ENCODE data around the gene CMBL. TPM values are rescaled to one million over a fixed set of nuclear protein-coding genes. Genes with fewer than 3 reads are reported as not detected.
A peak's percentile ranks its signal among the peaks of the same experiment; 100 is the strongest.
"Not testable (repeated sequence)": the region's sequence is repeated elsewhere in the genome, so short reads cannot be mapped to it uniquely, and the experiment has no call there.

CMBL gene
- total RNA-seq, 1 donor from 2014 or later: 17.5 TPM

GRCh38 chr5:10291692-10292339, 15.9 kb downstream of the CMBL start:
- intact Hi-C loops (cut with DNase I): no loop called here
- DNase-seq (ENCODE audit: low spot score) (no peak), ATAC-seq (no peak)

GRCh38 chr5:10290438-10290837, 17.3 kb downstream of the CMBL start:
- intact Hi-C loops (cut with DNase I): no loop called here
- DNase-seq (ENCODE audit: low spot score): no peak
- no peak for ATAC-seq

GRCh38 chr5:10289991-10290390, 17.7 kb downstream of the CMBL start:
- no peak for ATAC-seq
- intact Hi-C loops (cut with DNase I): loop anchor here (10.0 kb wide), 1 partner anchor 135 kb away; no protein-coding TSS in a partner anchor
- DNase-seq (ENCODE audit: low spot score): no peak

- intact Hi-C loops (cut with DNase I): loop anchor here (10.0 kb wide), 1 partner anchor 135 kb away; no protein-coding TSS in a partner anchor
- DNase-seq (ENCODE audit: low spot score) (no peak), ATAC-seq (peak; percentile 80)
These were observed 18.3 kb downstream of the CMBL start for GRCh38 chr5:10289353-10289752.

GRCh38 chr5:10288592-10289219, 19.0 kb downstream of the CMBL start:
- DNase-seq (ENCODE audit: low spot score) (peak; percentile 75), ATAC-seq (peak; percentile 19)
- intact Hi-C loops (cut with DNase I): loop anchor here (10.0 kb wide), 1 partner anchor 136 kb away; no protein-coding TSS in a partner anchor

GRCh38 chr5:10286862-10287227, 20.9 kb downstream of the CMBL start:
- ATAC-seq (no peak), DNase-seq (ENCODE audit: low spot score) (no peak)
- intact Hi-C loops (cut with DNase I): loop anchor here (10.0 kb wide), 1 partner anchor 138 kb away; no protein-coding TSS in a partner anchor

GRCh38 chr5:10286162-10286861, 21.4 kb downstream of the CMBL start:
- no peak for DNase-seq (ENCODE audit: low spot score)
- ATAC-seq: peak; percentile 8
- intact Hi-C loops (cut with DNase I): loop anchor here (10.0 kb wide), 1 partner anchor 138 kb away; no protein-coding TSS in a partner anchor

GRCh38 chr5:10285362-10285761, 22.3 kb downstream of the CMBL start:
- DNase-seq (ENCODE audit: low spot score): peak; percentile 36
- intact Hi-C loops (cut with DNase I): loop anchor here (10.0 kb wide), 1 partner anchor 139 kb away; no protein-coding TSS in a partner anchor

GRCh38 chr5:10283927-10284635, 23.6 kb downstream of the CMBL start:
- intact Hi-C loops (cut with DNase I): loop anchor here (10.0 kb wide), 1 partner anchor 141 kb away; no protein-coding TSS in a partner anchor
- ATAC-seq (peak; percentile 95), DNase-seq (ENCODE audit: low spot score) (peak; percentile 92)

More at GRCh38 chr5:10285362-10285761, 22.3 kb downstream of the CMBL start:
- not testable (repeated sequence) for ATAC-seq

GRCh38 chr5:10279925-10280720, 27.6 kb downstream of the CMBL start:
- ATAC-seq (no peak), DNase-seq (ENCODE audit: low spot score) (no peak)
- intact Hi-C loops (cut with DNase I): loop anchor here (10.0 kb wide), 1 partner anchor 145 kb away; no protein-coding TSS in a partner anchor

GRCh38 chr5:10279328-10279727, 28.4 kb downstream of the CMBL start:
- ATAC-seq: no peak
- DNase-seq (ENCODE audit: low spot score): no peak
- intact Hi-C loops (cut with DNase I): no loop called here

- intact Hi-C loops (cut with DNase I): no loop called here
- ATAC-seq (no peak), DNase-seq (ENCODE audit: low spot score) (peak; percentile 45)
These were observed 28.9 kb downstream of the CMBL start for GRCh38 chr5:10278658-10279279.

- intact Hi-C loops (cut with DNase I): no loop called here
- DNase-seq (ENCODE audit: low spot score) (peak; percentile 21), ATAC-seq (no peak)
These were observed 29.7 kb downstream of the CMBL start for GRCh38 chr5:10277773-10278630.

- no peak for ATAC-seq
- intact Hi-C loops (cut with DNase I): no loop called here
- DNase-seq (ENCODE audit: low spot score): no peak
These were observed 31.0 kb downstream of the CMBL start for GRCh38 chr5:10276691-10277090.

- intact Hi-C loops (cut with DNase I): no loop called here
- no peak for ATAC-seq
- DNase-seq (ENCODE audit: low spot score): no peak
These were observed 31.7 kb downstream of the CMBL start for GRCh38 chr5:10275991-10276390.

GRCh38 chr5:10275460-10275859, 32.2 kb downstream of the CMBL start:
- DNase-seq (ENCODE audit: low spot score) (no peak), ATAC-seq (no peak)
- intact Hi-C loops (cut with DNase I): no loop called here

- ATAC-seq; DNase-seq (ENCODE audit: low spot score); intact Hi-C loops (cut with DNase I): not testable (repeated sequence)
These were observed 34.9 kb downstream of the CMBL start for GRCh38 chr5:10272875-10273209.

Measured in sciatic nerve (tissue), 2 donors.